GM12891 (cell line): ENCODE measurements around the gene MMADHC. TPM values are rescaled to one million over a fixed set of nuclear protein-coding genes. Genes with fewer than 3 reads are reported as not detected.

Source experiments
- DNase-seq: peaks from one replicate; pipeline ENCODE4 v3.0.0; 2011; ENCODE audit warnings: low spot score; ENCODE audit not compliant: insufficient read length
- FAIRE-seq: peaks from 2 replicates; lab custom pipeline; 2011; peaks lifted over from hg19 to GRCh38; lab: Jason Lieb, UNC
- PAX5 ChIP-seq: IDR thresholded peaks from 2 replicates; pipeline ENCODE4 v1.6.1; 2011; ENCODE audit warnings: low read length, moderate library complexity, mild to moderate bottlenecking; ENCODE audit not compliant: insufficient read depth, severe bottlenecking
- POLR2A ChIP-seq: IDR thresholded peaks from 2 replicates; pipeline ENCODE4 v1.6.1; 2011; ENCODE audit warnings: low read depth, low read length, control low read depth
- POLR2AphosphoS5 ChIP-seq: IDR thresholded peaks from 2 replicates; pipeline ENCODE4 v1.6.1; 2011; ENCODE audit warnings: low read depth, low read length, control low read depth
- POU2F2 ChIP-seq: IDR thresholded peaks from 2 replicates; pipeline ENCODE4 v1.6.1; 2011; ENCODE audit warnings: low read depth, mild to moderate bottlenecking, control low read depth, low read length, moderate library complexity
- SPI1 ChIP-seq: IDR thresholded peaks from 2 replicates; pipeline ENCODE4 v1.6.1; 2011; ENCODE audit warnings: low read depth, low read length, control low read depth
- TAF1 ChIP-seq: IDR thresholded peaks from 2 replicates; pipeline ENCODE4 v1.6.1; 2011; ENCODE audit warnings: low read depth, low read length, control low read depth
- polyA plus RNA-seq: library from polyadenylated mRNA; unstranded; fragments of >200 nt; gene quantifications from one replicate; pipeline ENCODE4 v1.2.1, GENCODE V29; 2012; ENCODE audit warnings: low read depth, missing spikeins, inconsistent platforms; ENCODE audit not compliant: missing spikeins

The MMADHC gene
- polyA plus RNA-seq = 101 TPM

DNA sequence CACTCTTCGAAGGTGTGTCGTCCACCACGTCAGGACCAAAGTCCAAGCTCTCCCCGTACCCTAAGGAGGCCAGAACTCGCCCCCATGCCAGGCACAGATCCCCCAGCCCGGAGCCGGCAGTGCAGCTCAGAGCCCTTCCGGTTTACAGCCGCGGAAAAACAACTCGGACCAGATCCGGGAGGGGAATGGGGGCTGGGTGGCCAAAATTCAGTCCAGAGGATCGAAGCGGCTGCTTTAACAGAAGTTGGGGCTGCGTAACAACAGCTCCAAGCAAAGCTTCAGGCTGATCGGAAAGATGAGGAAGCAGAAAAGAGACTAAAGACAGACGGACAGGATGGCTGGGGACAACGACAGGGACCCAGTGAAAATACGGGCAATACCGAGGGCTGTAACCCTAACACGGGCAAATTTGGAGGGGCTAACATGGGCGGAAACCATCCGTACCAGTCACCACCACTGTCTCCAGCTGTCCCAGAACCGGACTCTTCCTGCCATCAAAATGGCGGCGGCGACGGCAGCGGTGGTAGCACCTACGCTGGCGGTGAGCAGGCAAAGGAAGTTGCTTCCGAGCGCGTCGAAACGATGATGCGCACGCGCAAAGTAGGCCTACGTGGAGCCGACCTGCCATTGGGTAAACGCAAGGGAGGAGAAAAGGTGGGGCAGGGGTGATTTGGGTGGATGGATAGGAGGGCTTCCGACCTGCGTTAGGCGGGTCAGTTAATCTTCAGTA lies at the start of gene MMADHC:
Gene MMADHC, minus strand, starts transcription at position 556 of the 730 bp plus-strand sequence. CDS start 678 bp downstream, outside the sequence.
- peak; percentile 98 for FAIRE-seq
- peak; percentile 32 for DNase-seq
- TF ChIP-seq POU2F2 (peak; percentile 82; the same call in 1 of the 2 replicates), POLR2AphosphoS5 (peak; percentile 98), SPI1 (peak; percentile 41; the same call in 1 of the 2 replicates), TAF1 (peak; percentile 99), POLR2A (peak; percentile 97), PAX5 (no peak)

DNA sequence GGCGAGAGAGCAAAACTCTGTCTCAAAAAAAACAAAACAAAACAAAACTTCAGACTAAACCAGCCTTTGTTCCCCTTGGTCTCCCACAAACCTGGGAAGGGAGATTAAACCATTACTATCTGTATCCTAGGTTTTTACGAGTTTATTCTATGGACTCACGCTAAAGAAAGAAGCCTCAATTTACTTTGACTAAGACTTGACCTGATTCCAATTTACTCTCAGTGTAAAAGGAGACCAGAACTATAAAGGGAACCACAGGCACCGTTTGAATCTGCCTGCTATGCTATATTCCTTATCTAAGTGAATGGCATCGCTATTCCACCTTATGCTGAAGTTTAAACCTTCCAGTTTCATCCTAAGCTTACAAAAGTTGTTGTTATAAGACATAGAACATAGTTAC lies 46.5 kb upstream of the MMADHC start:
- FAIRE-seq (no peak), DNase-seq (no peak)
- TF ChIP-seq POLR2AphosphoS5 (no peak), PAX5 (no peak), TAF1 (no peak), SPI1 (no peak), POU2F2 (no peak), POLR2A (no peak)

DNA sequence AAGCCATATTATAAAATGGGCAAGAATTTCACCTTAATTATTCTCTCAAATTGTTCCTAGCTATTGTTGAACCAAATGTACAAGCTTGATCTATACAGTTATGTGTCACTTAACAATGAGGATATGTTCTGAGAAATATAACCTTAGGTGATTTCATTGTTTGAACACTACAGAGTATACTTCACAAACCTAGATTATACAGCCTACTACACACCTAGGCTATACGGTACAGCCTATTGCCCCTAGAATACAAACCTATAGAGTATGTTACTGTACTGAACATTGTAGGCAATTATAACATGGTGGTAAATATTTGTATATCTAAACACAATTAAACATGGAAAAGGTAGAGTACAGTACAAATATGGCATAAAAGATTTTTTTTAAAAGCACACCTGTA lies 42.9 kb upstream of the MMADHC start:
- FAIRE-seq (no peak), DNase-seq (no peak)

DNA sequence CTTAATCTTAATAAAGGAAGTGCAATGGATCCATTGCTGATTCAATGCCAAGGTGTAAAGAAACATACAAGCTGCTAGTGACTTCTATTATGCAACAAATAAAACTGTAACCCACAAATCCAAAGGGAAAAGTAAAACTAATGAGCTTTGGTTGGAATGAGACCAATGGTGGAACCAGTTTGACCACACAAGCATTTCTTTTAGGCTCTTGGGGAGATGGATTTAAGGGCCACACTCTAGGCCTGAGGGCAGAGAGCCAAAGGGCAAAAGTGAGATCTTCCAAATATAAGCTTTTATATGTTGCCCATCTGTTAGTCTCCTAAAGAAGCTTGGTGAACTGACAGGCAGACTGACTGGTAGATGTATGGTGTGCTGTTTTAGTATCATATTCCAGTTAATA lies 41.5 kb upstream of the MMADHC start:
- FAIRE-seq = no peak
- no peak for TF ChIP-seq TAF1
- TF ChIP-seq POU2F2 = no peak
- TF ChIP-seq PAX5 = no peak
- TF ChIP-seq POLR2AphosphoS5 = no peak
- no peak for TF ChIP-seq POLR2A
- no peak for TF ChIP-seq SPI1

More for the DNA sequence above, 42.9 kb upstream of the MMADHC start:
- TF ChIP-seq SPI1 = no peak
- no peak for TF ChIP-seq TAF1
- TF ChIP-seq POLR2AphosphoS5 = no peak
- TF ChIP-seq PAX5 = no peak

DNA sequence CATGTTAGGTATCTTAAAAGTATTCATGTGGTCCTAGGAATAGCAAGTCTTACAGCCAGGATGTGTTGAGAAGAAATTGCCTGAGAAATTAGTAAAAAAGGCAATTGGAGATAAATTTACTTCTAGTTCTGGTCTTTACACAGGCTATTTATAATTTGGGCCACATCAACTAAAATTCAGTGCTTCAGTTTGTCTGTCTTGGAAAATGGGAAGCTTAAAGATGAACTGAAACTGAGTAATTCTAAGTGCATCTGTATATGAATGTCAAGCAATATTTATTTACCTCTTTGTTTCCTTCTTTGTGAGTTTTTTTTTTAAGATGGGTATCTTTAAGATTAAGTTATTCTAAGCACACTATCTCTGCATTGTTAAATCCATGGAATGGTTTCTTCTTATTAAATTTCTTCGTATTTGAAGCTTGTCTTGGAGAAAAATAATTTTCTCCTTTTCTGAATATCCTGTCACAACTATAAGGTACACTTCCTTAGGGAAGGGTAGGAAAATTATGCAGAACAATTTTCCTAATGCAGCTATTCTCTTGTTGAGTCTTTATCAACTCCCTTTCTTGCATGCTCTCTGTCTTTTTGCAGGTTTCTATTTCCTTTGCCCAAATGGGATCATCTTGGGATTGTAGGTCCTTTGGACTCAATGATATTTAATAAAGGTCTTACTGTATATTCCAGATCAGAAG lies 39.7 kb upstream of the MMADHC start:
- no peak for DNase-seq
- TF ChIP-seq SPI1 (no peak), TAF1 (no peak), POU2F2 (no peak), PAX5 (no peak), POLR2A (no peak), POLR2AphosphoS5 (no peak)
- FAIRE-seq = no peak

More for the DNA sequence above, 41.5 kb upstream of the MMADHC start:
- no peak for DNase-seq

DNA sequence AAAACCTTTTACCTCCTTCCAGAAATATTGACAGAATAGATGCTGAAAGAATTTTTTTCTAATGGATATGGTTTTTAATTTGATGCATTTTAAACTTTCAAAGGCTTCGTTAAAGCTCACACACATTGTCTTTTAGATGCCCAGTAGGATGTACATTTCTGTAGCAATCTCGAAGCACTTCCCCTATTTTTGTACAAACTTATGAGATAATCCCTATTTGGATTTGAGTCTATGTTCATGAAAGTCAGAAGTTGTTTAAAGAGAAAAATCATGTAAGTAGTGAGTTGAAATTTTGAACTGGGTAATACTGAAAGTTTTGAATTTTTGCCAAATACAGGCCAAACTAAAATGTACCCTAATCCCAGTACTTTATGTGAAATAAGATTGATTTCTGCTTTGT lies 38.1 kb upstream of the MMADHC start:
- FAIRE-seq (no peak), DNase-seq (no peak)
- TF ChIP-seq POU2F2 (no peak), SPI1 (no peak), PAX5 (no peak), POLR2AphosphoS5 (no peak), TAF1 (no peak), POLR2A (no peak)

DNA sequence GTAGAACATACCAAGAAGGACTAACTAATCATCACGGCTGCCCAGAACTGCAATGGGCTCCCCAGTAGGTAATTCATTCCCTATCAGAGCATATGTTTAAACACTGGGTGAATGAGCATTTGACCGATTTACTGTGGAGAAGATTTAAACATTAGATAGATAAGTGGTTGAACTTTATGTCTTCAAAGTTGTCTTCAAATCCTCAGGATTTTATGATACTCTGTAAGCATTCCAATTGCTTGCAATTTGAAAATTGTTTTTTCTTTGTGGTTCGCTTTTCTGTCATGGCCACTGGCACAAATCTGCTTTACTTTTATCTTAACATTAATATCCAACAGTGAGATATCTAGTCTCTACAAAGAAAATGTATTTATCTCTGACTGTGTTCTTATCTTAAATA lies 37.7 kb upstream of the MMADHC start:
- DNase-seq (no peak), FAIRE-seq (no peak)
- TF ChIP-seq POU2F2 (no peak), POLR2AphosphoS5 (no peak), POLR2A (no peak)

DNA sequence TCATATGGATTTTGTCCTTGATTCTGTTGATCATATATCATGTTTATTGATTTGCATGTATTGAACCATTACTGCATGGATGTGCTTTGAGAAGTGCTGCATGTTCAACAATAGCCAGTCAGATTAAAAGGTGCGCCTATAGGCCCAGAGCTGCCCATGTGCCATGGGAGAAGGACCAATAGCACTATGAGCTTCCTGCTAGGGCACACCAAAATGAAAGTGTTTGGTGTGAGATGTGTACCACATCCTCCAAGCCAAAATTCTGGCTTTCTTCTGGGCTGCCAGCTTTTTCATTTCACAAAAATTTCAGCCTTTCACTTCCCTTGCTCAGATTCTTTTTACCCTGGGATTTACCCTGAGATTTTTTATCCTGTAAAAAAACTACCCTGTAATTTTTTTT lies 34.8 kb upstream of the MMADHC start:
- no peak for DNase-seq
- FAIRE-seq = no peak
- TF ChIP-seq TAF1 = no peak
- no peak for TF ChIP-seq POLR2AphosphoS5
- TF ChIP-seq POLR2A = no peak
- TF ChIP-seq POU2F2 = no peak
- TF ChIP-seq SPI1 = no peak
- no peak for TF ChIP-seq PAX5

DNA sequence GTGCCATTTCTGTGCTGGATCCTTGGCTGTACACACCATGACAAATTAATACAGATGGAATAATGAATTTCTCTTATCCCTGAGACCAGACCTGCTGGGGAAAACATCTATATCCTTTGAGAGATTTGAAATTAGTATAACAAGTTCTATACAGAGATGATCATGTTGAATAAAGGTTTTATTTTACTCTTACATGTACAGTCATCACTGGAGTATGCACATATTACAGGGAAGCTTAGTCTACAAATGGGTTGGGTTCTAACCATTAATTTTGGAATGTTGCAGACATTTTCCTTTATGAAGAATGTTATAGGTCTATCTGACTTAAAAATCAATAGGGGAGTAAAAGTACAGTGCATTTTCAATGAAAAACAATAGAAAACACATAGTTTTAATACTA lies 29.9 kb upstream of the MMADHC start:
- FAIRE-seq = no peak
- DNase-seq = no peak
- no peak for TF ChIP-seq POLR2AphosphoS5
- no peak for TF ChIP-seq SPI1
- TF ChIP-seq POLR2A = no peak
- TF ChIP-seq POU2F2 = no peak
- TF ChIP-seq TAF1 = no peak
- TF ChIP-seq PAX5 = no peak
